GM23338 (cell line): ENCODE data around the gene RBM3.

ENCODE experiments used
- CTCF ChIP-seq, 2 experiments: fragments of 200-600 bp in 1 of 2; sonication (generic) in 1 of 2; conservative IDR thresholded peaks; 2 replicates each; pipeline versions ENCODE4 v1.5.1 to v1.6.1; 2016 to 2017; ENCODE audit warnings: antibody characterized with exemption in 2 of 2, low read depth in 2 of 2, mild to moderate bottlenecking in 2 of 2, moderate library complexity in 1 of 2
- EZH2phosphoT487 ChIP-seq: fragments of 200-600 bp; sonication (generic); IDR thresholded peaks from one replicate; pipeline ENCODE4 v1.8.1; 2018; ENCODE audit warnings: antibody characterized with exemption; ENCODE audit not compliant: unreplicated experiment
- POLR2AphosphoS5 ChIP-seq: IDR thresholded peaks from 2 replicates; pipeline ENCODE4 v1.6.1; 2016; ENCODE audit warnings: antibody characterized with exemption, low read depth
- TF ChIP-seq, protein P1 (sequence below): IDR thresholded peaks from one replicate; pipeline ENCODE4 v1.6.1; 2018; ENCODE audit warnings: antibody characterized with exemption; ENCODE audit not compliant: unreplicated experiment

DNA sequence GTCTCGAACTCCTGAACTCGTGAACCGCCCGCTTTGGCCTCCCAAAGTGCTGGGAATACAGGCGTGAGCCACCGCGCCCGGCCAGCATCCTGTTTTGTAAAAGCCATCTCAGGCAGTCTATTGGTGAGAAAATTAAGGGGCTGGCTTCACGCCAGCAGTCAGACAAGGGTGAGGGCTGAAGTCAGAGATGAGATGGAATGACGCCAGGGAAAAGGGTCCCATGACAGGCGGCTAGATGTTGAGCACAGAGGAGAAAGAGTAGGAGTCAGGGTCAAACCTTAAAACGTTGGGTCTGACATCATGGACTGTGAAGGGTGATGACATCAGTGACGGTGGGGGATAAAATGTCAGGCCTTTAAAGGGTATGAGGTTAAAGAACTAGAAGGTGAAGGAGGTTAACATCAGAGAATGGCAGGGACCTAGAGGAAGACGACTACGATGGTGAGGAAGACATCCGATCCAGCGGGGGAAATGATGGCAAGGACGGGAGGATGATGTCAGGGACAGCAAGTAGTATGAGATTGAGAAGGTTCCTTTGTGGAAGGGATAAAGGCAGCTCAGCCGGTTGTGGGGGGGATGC is 504 bp upstream of the RBM3 start:
- TF ChIP-seq CTCF (conservative IDR thresholded peaks at IDR 0.05; ENCODE audit: low read depth in 2 of 2) (no peak), EZH2phosphoT487 (no peak), POLR2AphosphoS5 (no peak)
- TF ChIP-seq, protein P1, sequence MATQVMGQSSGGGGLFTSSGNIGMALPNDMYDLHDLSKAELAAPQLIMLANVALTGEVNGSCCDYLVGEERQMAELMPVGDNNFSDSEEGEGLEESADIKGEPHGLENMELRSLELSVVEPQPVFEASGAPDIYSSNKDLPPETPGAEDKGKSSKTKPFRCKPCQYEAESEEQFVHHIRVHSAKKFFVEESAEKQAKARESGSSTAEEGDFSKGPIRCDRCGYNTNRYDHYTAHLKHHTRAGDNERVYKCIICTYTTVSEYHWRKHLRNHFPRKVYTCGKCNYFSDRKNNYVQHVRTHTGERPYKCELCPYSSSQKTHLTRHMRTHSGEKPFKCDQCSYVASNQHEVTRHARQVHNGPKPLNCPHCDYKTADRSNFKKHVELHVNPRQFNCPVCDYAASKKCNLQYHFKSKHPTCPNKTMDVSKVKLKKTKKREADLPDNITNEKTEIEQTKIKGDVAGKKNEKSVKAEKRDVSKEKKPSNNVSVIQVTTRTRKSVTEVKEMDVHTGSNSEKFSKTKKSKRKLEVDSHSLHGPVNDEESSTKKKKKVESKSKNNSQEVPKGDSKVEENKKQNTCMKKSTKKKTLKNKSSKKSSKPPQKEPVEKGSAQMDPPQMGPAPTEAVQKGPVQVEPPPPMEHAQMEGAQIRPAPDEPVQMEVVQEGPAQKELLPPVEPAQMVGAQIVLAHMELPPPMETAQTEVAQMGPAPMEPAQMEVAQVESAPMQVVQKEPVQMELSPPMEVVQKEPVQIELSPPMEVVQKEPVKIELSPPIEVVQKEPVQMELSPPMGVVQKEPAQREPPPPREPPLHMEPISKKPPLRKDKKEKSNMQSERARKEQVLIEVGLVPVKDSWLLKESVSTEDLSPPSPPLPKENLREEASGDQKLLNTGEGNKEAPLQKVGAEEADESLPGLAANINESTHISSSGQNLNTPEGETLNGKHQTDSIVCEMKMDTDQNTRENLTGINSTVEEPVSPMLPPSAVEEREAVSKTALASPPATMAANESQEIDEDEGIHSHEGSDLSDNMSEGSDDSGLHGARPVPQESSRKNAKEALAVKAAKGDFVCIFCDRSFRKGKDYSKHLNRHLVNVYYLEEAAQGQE, result no peak
